Right ventricle myocardium inferior (tissue), 1 donor: ENCODE results near the gene MSH5. TPM values are rescaled to one million over a fixed set of nuclear protein-coding genes. Genes with fewer than 3 reads are reported as not detected.

Experiments used
- ATAC-seq: fragments of 200-7000 bp; cut with Tn5 transposase; one replicate; pipeline ENCODE4 v1.9.1; 2020; ENCODE audit warnings: mild to moderate bottlenecking, moderate library complexity
- DNase-seq: peaks from one replicate; pipeline ENCODE4 v3.0.0; 2021; ENCODE audit errors: missing footprints
- intact Hi-C: fragments of 100-400 bp; cut with DNase I; formaldehyde crosslinking; loops from one replicate; pipeline ENCODE4 v1.11.0; 2022
- total RNA-seq: library from RNA; stranded (reverse); fragmentation: NEBNext Ultra II Directional; extraction: Animal tissue kit (Norgen Biotek cat#: 25700); gene quantifications from one replicate; pipeline ENCODE4 v1.2.1, GENCODE V29; 2021
- donor health status: DM: no; HTN: yes; CAD: no; lungs with severe emphysema.

Gene MSH5
- total RNA-seq, 1 donor from 2014 or later = 2.0 TPM

DNA sequence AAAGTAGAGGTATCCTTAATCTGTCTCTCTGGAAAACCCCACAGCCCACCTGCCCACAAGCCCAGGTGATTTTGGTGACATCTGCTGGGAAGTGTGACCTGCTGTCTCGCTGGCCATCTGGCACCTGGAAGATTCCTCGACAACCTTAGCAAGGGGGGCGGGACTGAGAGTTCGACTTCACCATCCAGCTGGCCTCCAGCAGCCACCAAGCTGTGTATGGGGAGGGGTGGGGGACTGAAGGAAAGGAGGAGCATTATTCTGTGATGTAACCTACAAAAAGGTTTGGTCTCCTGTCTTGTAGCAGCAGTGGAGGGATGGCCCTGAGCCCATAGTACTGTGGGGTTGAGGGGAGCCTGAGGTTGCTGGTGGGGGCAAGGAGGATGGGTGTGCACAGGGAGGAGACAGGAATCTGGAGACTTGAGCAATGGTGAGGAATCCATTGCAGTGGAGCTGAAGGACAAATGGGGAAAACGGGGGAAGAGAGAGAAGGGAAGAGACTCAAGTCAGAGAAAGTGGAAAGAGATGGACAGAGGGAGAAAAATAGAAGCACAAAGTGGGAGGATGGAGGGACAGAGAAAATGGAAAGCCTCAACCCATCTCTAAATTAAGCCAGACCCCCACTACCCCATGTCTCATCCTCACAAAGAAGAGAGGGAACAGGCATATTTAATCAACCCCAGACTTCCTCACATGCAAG, 29.1 kb upstream of the MSH5 start:
- no peak for ATAC-seq
- intact Hi-C loops = no loop called here
- DNase-seq = no peak

DNA sequence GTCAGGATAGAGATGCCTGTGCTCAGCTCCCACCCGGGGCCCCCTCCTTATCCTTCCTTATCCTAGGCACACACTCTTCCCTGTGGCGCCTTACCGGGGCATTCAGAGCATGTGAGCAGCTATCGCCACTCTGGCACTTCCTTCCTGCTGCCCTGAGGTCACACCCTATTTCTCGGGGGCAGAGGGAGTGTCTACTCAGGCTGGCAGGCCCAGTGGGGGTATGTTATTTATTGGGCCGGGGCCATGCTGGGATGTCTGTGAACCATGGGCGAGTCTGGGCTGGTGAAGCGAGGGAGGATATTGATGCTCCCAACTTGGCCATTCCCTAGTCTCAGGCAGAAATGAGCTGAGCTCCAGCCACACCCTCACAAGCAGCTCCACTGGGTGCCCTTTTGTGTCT, 28.6 kb upstream of the MSH5 start:
- no peak for DNase-seq
- ATAC-seq = no peak
- intact Hi-C loops = no loop called here

DNA sequence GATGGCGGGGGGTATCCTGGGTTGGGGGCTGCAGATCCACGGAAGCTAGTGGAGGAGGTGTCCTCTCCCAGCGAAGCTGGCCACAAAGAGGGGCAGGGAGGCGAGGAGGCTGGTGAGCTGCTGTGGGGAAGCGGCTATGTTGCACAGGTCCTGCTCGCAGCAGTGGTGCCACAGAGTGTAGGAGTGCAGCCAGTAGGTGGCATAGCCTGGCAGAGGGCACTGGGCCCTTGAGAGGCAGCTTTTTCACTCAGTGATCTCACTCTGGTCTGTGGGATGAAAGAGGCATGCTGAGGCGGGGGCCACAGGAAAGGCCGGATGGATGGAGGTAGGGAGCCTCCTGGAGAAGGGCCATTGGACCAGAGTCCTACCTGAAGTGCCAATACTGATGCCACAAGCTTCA, 27.5 kb upstream of the MSH5 start:
- DNase-seq = no peak
- ATAC-seq = peak; percentile 59
- intact Hi-C loops = no loop called here

DNA sequence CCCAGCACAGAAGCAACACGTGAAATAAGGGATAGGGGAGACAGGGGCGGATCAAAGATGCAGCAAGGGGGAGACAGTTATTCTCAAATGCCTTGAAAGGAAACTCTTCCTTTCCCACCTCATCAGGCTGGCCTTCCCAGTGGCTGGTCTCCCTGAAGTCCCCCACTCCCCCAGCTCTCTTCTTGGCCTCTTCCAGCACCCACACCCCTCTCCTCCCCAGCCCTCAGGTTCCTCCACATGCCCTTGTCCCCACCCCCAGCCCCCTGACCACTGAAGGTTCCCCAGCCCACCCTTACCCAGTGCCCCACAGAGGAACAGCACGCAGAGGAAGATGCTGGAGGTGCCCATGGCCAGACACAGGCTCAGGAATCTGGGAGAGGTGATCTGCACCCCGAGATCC, 26.3 kb upstream of the MSH5 start:
- no peak for DNase-seq
- no peak for ATAC-seq
- intact Hi-C loops = no loop called here

DNA sequence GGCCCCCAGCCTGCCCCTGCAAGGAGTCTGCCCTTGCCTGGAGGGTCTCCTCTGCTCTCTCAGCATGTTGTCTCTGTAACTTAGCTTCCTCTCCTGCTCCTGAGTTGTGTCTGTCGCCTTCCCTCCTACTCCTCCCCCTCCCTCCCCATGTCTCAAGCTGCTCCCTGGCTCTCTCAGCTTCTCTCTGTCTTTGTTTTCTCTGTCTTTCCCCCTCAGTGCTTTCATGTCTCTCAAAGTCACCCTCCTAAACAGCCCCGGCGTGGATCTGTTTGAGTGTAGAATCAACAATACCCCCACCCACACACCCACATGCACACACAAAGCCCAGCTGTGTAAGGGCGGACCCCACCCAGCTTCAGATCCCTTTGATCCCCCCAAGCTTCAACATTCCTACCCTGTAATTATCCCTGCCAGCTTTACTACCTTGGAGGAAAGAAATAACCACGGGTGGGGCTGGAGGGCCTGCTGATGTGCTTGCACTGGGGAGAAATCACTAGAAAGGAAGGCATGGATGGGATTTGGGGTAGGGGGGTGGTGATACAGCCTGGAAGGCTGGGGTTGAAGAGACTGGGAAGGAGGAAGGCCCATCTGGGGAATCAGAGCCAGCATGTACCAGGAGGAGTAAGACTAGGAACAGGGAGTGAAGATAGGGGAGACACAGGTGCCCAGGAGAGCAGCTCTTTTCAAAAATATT, 25.7 kb upstream of the MSH5 start:
- ATAC-seq (no peak), DNase-seq (no peak)
- intact Hi-C loops = no loop called here

DNA sequence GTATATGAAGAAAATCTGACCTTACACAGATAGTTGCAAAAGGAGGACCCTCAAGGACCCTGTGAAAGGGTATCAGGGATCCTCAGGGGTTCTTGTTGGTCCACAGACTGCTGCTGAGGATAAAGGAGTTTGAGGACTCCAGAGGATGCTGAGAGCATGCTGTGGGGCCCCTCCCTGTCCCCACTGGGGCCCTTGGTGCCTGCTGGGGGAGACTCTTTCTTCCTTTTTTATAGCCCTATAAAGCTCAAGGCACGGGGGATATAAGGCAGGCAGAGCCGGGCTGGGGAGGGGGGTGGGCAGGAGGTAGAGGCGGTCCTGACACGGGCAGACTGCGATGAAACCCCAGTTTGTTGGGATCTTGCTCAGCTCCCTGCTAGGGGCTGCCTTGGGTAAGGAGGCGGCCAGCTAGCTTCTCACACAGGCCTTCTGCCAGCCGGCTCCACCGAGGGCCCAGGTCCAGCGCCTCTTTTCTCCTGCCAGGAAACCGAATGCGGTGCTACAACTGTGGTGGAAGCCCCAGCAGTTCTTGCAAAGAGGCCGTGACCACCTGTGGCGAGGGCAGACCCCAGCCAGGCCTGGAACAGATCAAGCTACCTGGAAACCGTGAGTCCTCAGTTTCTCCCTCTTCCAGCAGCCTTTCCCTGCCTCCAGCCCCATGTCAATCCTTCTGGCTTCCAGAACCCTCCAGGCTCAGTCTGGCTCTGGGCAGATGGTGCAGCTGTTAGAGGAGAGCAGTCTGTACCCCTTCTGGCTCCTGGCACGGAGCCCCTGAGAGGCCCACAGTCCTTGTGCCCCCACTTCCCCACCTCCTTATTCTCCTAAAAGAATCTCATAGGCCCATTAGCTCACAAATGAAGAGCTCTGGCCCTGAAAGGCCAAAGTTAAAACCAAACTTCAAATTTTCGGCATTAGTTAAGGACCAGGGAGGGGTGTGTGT, 24.5 kb upstream of the MSH5 start, which contains the start of gene LY6G6D:
LY6G6D (plus strand) TSS at position 327 of the 937 bp plus-strand sequence; CDS start at position 335, 8 bp downstream.
- no peak for DNase-seq
- no peak for ATAC-seq
- intact Hi-C loops = no loop called here

DNA sequence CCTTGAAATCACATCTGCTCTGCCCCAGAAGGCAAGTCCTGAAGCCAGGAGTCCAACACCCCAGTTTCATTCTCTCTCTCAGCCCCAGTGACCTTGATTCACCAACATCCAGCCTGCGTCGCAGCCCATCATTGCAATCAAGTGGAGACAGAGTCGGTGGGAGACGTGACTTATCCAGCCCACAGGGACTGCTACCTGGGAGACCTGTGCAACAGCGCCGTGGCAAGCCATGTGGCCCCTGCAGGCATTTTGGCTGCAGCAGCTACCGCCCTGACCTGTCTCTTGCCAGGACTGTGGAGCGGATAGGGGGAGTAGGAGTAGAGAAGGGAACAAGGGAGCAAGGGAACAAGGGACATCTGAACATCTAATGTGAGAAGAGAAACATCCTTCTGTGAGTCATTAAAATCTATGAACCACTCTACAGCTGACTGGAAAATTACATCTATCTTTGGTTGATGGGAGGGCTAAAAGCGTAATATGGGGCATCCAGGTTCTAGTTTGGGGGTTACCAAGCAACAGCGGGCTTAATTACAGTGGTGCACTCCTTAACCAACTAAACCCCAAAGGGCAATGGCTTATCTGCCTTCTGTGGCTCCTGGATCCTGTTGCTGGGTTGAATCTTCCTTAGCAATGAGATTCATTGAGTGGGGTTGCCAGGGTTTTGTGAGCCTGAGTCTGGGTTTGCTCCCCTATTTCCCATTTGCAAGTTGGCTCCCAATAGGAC, 22.1 kb upstream of the MSH5 start:
- intact Hi-C loops = no loop called here
- DNase-seq (peak; percentile 44), ATAC-seq (no peak)

DNA sequence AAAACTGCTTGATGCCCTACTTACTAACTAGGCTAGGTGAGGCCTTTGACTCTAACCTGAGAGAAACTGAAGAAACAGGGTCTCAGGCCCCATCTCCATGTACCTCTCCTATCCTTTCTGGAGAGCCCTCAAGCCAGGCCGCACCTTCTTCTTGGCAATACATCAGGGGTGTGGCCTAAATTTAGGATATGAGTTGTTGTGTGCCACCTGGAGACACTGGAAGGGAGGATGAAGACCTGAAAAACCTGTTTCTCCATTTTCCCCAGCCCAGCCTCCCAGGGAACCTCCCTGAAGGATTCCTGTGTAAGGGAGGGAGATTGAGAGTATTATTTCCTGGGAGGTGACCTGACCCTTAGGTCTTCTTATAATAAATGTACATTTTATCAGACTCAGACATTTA, 21.5 kb upstream of the MSH5 start:
- intact Hi-C loops = no loop called here
- ATAC-seq (no peak), DNase-seq (no peak)

DNA sequence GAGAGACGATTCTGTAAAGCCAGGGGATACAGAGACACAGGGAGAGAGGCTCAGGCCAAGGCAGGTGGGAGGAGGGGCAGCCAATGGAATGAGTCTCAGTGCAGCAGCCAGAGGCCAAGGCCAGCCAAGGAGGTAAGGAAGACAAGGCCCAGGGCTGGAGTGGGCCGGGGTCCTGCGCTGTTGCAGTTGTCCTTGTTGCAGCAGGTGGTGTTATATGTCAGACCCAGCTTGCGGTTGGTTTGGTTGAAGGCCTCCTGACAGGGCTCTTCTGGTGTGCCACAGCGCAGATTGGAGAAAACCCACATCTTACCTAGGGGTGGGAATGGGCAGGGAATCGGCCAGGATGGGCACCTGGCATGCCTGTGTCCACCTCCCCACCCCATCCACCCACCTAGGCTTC, 20.8 kb upstream of the MSH5 start:
- intact Hi-C loops = no loop called here
- DNase-seq (no peak), ATAC-seq (no peak)

DNA sequence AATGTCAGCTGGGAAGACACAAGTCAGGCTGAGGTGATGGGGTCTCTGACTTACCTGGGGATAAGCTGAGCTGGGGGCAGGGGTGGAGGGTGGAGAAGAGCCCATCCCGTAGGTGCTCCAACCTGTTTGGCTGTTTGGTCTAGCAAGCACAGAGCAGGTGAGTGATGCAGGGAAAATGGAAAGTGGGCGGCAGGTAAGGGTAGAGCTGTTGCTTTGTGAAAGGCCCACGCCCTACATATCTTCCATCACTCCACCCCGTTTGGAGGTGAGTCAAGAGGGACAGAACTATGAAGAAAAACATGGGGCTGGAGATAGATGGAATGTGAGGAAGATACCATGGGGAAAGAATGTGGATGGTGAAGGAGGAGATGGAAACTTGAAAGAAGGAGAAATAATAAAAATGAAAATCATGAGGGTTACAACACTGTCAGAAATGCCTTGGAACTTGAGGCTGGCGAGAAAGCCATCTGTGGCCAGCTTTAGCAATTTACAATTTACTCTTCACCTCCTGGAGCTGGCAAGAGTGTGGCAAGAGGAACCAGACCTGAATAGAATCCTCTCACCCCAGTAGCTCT, 19.5 kb upstream of the MSH5 start:
- no peak for DNase-seq
- intact Hi-C loops = no loop called here
- no peak for ATAC-seq

DNA sequence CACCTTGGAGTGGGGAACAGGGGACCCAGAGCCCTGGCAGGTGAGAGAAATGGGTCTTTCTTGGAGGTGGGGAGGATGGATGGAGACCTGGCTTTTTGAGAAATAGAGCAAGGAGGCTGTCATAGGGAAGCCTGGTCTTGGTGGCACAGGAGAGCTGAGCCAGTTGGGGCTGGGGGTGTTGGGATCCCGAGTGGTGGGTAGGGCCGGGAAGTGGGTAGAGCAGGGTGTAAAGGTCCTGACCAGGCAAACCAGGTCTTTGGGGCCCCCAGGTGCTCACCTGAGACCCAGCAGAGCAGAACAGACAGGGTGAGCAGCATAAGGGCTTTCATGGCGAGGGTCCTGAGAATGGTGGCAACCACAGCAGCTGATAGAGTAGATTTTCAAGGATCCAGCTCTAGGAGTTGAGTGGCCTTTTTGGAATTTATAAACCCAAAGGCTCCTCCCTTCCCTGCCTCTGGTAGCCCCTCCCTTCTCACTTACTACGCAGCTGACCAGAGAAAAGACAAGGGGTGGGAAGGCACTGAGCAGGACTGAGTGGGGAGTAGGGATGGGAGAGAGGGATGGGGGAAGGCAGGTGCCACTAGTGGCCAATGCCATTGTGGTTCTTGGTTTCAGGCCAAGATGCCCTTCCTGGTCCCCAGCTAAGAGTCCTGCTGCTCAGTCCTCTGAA, 18.3 kb upstream of the MSH5 start, which contains the start of gene LY6G6C:
LY6G6C (minus strand) TSS at position 396 of the 670 bp plus-strand sequence; CDS start at position 329, 67 bp downstream.
- intact Hi-C loops = no loop called here
- no peak for ATAC-seq
- DNase-seq = no peak

DNA sequence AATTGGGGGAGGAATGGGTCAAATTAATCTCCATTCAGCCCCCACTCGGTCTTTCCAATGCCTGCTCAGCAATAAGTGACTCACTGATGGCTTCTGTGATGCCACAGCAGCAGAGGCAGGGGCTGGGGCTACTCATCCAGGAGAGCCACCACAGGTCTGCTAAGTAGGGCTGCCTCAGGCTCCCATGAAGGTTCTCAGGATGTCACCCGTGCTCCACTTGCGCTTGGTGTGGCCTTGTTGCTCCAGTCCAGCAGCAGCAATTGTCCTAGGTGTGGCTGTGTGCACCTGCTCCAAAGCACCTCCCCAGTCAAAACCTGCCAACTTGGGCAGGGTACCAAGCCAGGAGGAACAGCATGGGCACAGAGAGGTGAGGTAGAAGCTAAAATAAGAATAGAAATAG, 17.6 kb upstream of the MSH5 start:
- DNase-seq = no peak
- ATAC-seq = no peak
- intact Hi-C loops = no loop called here

DNA sequence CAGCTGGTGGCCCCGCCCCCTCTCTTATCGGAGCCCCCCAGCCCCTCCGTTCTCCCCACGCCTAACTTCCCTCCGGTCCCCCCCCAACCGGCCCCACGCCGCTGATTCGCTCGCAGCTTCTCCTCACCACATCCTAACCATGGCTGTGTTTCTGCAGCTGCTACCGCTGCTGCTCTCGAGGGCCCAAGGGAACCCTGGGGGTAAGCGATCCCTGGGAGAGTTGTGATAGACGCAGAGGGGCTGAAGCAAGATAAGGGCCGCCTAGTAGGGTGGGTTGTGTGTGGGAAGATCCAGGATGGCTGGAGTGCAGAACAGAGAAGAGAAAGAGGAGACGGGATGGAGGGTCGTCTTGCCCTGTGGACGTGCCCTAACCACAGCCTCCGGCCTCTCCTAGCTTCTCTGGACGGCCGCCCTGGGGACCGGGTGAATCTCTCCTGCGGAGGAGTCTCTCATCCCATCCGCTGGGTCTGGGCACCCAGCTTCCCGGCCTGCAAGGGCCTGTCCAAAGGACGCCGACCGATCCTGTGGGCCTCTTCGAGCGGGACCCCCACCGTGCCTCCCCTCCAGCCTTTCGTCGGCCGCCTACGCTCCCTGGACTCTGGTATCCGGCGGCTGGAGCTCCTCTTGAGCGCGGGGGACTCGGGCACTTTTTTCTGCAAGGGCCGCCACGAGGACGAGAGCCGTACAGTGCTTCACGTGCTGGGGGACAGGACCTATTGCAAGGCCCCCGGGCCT, 16.4 kb upstream of the MSH5 start, which contains the start of gene MPIG6B:
MPIG6B (plus strand) TSS at position 129 of the 735 bp plus-strand sequence; CDS start at position 140, 11 bp downstream.
- peak; percentile 49 for DNase-seq

DNA sequence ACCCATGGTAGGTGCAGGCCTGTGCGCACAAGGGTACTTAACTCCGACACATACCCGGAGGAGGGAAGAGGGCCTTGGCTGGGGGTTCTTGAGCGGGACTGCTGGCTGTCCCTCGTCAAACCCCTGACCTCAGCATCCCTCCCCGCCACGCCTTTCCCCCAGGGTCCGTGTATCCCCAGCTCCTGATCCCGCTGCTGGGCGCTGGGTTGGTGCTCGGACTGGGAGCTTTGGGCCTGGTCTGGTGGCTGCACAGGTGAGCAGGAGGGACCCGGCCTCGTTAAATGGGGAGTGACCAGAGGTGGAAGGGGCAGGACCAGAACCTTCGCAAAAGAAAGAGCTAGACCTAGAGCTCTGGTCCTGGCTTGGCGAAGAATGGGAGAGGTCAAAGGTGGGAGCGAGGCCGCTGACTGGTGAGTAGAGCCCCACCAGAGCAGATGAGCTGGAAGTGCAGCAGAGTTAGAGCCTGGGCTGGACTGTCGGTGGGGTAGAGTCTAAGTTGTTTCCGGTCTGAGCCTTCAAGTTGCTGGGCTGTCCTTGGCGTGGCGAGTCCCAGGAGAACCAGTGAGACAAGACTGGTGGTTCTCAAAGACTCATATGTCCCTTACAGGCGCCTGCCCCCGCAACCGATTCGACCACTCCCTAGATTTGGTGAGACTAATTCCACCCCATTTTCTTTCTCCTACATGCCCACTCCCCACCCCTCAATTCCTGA, 15.7 kb upstream of the MSH5 start:
- ATAC-seq = no peak
- intact Hi-C loops = no loop called here
- DNase-seq = peak; percentile 49

More for the DNA sequence above, 16.4 kb upstream of the MSH5 start, which contains the start of gene MPIG6B:
- no peak for ATAC-seq
- intact Hi-C loops = no loop called here

DNA sequence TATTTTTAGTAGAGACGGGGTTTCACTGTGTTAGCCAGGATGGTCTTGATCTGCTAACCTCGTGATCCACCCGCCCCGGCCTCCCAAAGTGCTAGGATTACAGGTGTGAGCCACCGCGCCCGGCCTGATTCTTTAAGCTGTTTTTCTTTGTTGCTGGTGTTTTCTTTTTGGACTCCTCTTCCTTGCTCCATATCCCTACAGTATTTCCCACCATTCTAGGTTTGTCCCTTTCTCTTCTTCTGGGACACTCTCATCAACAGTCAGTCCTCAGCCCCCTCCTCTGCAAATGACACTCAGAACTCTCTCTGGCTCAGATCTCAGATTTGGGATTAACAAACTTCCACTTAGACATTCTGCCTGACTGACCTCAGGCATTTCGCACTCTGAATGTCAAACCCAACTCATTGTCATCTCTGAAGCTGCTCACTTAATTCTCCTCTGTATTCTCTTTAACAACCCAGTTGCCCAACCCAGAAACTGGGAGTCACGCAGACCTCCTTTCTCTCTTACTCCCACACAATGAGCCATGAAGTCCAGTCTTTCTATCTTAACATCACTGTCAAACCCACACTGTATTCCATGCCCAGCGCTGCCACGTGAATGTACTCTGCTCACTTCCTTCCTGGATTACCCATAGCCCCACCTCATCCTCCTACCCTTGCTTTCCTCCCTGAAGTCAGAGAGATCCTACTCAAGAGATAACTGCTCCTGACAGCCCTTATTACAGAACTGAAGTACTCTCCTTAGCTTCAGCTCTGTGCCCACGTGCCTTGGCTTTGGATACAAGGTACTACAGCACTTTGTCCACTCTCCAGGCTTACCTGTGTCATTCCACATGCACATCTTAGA, 14.1 kb upstream of the MSH5 start:
- DNase-seq (peak; percentile 68), ATAC-seq (no peak)
- intact Hi-C loops = no loop called here
